GM13977 (cell line): Measurements from ENCODE around the gene POGLUT2.

Experiments
- DNase-seq: peaks from one replicate; pipeline ENCODE4 v3.0.0; 2012; ENCODE audit warnings: low spot score
- in situ Hi-C: fragments of 300-500 bp; cut with MboI; formaldehyde crosslinking; loops from one replicate; pipeline ENCODE4 v1.12.0; 2022; ENCODE audit warnings: low sequenced_read_pairs, low pct_unique_long_range_greater_than_20kb, mixed read lengths, inconsistent platforms; ENCODE audit not compliant: unreplicated experiment
- TF ChIP-seq, protein P1 (sequence below): IDR thresholded peaks from 2 replicates; pipeline ENCODE4 v1.5.1; 2012; ENCODE audit warnings: mild to moderate bottlenecking, control low read depth; ENCODE audit not compliant: insufficient read depth; ENCODE audit errors: extremely low read depth, missing control alignments

POGLUT2 gene

DNA sequence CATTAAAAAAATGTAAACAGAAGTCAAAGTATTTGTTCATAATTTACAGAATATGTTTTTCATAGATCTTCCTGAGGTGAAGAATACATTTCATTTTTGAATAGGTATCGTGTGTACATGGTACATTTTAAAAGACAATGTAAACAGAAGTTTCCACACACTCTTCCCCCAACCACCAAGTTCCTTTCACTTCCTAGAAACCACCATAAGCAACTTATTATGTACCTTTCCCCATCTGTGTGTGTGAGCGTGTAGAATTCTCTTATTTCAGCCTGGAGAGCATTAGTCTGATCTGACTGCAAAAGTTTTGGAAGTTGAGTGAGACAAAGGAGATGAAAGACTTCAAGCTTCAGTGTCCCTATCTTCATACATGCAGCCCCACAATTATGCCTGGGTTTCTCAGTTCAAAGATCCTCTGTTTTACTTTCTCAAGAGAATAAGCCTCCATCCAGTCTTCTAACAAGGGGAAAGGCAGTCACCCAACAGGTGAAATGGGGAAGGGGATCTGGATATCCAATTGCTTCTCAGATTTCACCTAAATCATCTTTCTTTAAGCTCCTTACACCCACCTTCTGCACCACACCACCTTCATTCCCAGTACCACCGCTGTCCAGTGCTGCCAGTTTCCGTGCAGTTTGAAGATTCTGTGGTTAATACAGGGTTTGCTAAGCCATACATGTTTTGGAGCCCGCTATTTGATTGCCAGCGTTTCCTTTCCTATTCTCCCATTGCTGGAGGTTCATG is 27.3 kb downstream of the POGLUT2 start:
- DNase-seq, result no peak
- TF ChIP-seq, protein P1, sequence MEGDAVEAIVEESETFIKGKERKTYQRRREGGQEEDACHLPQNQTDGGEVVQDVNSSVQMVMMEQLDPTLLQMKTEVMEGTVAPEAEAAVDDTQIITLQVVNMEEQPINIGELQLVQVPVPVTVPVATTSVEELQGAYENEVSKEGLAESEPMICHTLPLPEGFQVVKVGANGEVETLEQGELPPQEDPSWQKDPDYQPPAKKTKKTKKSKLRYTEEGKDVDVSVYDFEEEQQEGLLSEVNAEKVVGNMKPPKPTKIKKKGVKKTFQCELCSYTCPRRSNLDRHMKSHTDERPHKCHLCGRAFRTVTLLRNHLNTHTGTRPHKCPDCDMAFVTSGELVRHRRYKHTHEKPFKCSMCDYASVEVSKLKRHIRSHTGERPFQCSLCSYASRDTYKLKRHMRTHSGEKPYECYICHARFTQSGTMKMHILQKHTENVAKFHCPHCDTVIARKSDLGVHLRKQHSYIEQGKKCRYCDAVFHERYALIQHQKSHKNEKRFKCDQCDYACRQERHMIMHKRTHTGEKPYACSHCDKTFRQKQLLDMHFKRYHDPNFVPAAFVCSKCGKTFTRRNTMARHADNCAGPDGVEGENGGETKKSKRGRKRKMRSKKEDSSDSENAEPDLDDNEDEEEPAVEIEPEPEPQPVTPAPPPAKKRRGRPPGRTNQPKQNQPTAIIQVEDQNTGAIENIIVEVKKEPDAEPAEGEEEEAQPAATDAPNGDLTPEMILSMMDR, result no peak
- in situ Hi-C loops, result no loop called here

DNA sequence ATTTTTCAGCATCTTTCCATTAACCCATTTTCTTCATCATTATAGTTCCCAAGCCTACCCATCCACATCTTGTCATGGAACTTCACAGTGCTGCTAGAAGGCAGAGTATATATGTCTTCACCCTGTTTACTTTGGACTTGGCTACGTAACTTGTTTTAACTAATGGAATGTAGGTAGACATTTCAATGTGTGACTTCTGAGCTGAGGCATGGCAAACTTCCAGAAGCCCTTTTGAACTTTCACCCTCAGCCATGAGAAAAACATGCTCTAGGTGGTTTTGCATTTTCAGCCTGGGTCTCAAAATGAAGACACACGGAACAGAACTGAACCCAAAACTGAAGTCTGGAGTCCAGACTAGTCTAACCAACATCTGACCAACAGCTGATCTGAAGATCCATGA is 28.3 kb downstream of the POGLUT2 start:
- in situ Hi-C loops, result no loop called here
- DNase-seq, result no peak
- TF ChIP-seq, protein P1, result no peak

DNA sequence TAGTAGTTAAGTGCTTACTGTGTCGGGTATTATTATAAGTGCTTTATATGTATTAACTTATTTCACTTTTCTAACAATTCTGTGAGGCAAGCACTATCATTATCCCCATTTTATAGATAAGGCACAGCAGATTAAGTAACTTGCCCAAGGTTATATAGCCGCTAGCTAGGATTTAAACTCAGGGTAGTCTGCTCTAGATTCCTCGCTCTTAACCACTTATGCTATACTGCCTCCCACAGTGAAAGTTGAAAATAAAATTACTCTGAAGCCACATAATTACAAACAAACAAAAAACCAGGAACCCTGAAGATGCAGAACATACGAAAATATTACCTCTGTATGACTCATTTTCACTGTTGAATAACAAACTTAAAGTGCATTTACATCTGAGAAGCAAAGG is 29.1 kb downstream of the POGLUT2 start:
- TF ChIP-seq, protein P1, result peak; percentile 6
- no peak for DNase-seq
- in situ Hi-C loops, result no loop called here

DNA sequence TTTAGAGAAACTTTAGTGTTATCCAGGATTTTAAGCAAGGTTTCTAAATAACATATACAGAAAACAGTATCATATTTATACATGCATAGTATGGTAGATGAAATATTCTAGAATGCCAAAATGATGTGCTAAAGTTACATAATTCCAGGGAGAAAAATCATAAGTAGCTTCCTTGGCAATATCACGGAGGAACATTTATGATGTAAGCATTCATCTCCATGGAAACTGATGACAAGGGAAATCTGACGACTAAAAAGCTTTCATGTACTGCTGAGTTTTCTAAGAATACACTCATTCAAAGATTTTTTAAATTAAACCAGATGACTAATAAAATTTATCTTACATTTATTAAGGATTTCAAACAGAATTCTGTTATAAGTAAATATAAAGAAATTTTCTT is 29.9 kb downstream of the POGLUT2 start:
- no peak for DNase-seq
- in situ Hi-C loops, result no loop called here
- TF ChIP-seq, protein P1, result no peak

DNA sequence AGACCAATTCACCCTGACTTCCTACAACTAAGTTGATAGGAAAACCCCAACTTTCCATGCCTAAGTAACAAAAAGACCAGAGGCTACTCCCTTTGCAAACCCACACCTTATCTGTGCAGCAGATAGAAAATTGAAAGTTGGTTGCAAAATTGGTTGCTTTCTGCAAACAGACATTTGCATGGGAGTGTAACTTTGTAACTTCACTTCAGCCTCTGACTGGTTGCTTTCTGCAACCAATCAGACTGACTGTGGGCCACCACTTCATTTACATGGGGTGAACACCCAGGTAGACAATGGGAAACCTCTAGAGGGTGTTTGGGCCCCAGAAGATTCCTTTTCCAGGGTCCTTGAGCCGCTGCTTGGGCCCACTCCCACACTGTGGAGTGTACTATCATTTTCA is 35.0 kb downstream of the POGLUT2 start:
- TF ChIP-seq, protein P1, result no peak
- DNase-seq, result no peak
- in situ Hi-C loops, result no loop called here

DNA sequence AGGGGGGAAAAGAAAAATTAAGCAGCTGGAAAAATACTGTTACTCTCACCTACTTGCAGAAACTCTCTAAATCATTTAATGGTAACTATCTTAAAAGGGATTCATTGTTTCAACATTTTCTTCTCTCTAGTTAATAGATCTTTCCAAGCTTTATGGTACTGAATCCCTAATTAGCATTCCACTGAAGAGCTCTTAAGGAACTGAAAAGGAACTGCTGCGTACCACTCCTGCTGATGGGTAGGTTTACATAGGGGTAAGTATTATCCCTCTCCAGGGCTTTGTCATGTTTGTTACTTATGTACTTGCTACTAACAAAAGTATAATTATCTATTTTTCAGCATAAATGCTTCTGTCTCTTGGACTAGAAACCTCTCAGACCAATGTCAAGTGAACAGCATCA is 37.7 kb downstream of the POGLUT2 start:
- DNase-seq, result no peak
- in situ Hi-C loops, result no loop called here
- TF ChIP-seq, protein P1, result no peak

DNA sequence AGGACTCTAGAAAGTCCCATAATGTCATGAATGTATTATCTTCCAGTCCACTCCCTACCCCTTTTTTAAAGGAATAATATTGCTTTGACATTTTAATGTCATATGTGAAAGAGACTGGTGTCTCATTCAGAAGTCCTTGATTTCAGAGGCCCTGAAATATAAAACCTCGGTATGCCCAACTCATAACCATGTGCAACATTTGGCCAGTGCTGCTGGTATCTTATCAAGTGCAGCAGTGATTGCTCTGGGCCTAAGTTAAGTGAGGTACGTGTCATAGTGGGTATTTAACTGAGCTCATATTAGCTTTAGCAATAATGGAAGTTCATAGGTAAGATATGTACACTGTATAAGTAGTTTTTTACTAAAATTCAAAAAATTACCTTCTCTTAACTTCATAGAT is 39.9 kb downstream of the POGLUT2 start:
- TF ChIP-seq, protein P1, result no peak
- DNase-seq, result no peak
- in situ Hi-C loops, result no loop called here
